Cortex of kidney (tissue), 1 donor: ENCODE data around the gene URB1.

Source experiments
- DNase-seq: peaks from one replicate; lab custom pipeline; 2025; lab: John Stamatoyannopoulos, UW

The URB1 gene

DNA sequence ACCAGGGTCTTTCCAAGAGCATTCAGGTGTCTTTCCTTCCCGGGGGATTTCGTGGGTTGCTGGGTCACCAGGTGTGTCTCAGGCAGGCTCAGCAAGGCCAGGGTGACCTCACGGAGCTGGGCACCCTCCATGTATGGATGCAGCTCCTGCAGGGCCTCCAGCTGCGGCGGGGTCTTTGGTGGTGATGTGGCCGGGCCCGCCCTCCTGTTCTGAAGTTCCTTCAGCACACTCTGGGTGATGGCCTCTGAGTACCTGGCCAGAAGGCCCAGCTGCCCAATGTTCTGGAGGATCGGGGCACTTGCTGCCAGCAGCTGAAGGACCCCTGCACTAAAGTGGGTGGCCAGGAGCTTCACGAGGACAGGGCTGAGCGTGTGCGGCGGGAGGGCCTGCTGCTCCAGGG, 45.5 kb downstream of the URB1 start:
- DNase-seq = no peak

DNA sequence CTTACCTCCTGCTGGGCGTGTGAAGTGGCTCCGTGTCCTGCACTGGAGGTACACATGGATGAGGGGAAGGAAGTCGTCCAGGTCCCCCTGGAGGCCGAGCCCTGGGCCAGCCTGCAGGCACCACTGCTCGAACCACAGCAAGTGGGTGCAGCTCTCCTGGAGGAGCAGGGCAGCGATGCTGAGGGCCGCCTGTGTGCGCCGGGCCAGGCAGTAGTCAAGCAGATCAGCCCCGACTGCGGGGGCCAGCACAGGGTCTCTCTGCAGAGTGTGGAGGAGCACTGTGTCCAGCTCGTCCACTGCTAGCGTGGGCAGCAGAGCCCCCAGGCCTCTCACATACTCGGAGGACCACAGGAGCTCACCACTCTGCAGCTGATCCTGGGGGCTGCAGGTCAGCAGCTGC, 45.9 kb downstream of the URB1 start:
- no peak for DNase-seq

DNA sequence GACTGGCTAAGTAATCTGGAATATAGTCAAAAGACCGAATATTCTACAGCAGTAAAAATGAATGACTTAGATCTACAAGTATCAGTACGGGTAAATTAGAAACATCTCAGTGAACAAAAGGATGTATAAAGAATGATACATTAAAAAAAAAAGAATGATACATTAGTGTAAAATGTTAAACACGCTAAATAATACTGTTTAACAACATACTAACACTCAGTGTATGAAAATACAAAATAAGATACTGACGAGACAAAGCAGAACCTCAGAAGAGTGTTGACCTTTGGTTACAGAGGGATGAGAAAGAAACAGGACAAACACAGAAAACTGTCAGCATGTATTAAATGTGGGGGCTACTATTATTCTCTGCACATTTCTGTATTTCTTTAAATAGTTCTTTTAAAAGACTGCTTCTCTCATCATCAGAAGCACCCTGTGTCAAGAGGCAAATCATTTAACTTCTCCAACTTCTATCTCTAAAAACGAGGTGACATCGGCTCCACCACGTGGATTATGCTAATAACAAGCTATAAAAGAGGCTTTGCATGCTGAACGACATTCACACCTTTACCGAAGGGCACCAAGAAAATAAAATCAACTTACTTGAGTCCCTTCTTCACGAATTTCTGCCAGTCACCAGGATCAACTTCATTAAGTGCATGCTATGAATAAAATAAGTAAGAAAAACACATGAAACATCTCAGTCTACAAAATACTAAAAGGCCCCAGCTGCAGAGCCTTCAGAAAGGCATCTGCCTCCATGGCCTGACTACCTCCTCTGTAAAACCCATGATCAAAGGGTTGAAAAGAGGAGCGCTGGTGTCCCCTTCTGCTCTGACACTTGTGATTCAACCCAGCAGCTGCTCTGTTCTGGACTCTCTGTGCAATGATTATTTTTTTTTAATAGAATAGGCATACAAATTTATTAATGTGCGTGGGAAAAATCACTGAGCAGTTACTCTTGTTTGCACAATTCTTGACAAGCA, 51.7 kb downstream of the URB1 start:
- DNase-seq = no peak

DNA sequence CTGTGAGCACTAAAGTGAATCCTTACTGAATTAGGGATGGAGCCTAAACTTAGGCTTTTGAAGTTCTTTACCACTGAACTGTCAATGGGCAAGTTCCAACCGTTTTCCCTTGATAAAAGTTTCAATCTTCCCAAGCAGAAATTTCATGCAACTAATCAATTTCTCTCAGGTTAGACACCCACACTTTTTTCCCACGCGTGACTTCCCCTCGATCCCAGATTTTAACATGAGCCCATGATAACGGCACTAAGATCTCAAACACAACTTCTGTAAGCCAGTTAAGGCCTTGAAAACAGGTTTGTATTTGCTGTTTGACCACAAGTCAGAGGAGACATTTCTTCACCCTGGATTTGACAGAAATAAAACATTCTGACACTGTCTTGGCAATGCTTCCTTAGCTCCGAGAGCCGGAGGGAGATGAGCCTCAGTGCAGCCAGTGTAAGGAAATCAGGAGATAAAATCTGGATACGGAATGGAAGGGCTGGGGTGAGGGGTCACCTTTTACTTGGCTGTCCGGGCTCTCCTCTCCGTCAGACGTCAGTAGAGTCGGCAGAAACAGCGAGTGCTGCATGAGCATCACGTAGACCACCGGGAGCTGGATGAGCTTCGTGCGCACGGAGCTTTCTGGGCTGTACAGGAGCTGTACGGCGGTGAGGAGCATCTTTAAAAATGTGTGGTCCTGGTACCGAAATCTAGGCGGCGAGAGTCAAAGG, 54.4 kb downstream of the URB1 start:
- DNase-seq = no peak

DNA sequence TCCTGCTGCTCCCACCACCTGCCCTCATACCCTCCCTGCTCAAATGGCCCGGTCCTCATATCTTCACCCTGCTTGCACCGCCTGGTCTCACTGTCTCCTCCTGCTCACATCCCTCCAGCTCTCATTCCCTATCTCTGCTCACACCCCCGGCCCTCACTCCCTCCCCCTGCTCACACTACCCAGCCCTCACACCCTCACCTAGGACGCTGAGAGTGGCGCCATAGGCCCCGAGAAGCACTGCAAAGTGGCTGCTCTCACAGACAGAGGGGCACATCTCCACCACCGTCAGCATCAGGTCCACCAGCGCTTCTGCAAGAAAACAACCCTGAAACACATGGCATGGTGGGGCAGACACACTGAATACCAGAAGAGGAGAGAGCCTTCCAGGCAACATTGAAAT, 55.6 kb downstream of the URB1 start:
- no peak for DNase-seq

DNA sequence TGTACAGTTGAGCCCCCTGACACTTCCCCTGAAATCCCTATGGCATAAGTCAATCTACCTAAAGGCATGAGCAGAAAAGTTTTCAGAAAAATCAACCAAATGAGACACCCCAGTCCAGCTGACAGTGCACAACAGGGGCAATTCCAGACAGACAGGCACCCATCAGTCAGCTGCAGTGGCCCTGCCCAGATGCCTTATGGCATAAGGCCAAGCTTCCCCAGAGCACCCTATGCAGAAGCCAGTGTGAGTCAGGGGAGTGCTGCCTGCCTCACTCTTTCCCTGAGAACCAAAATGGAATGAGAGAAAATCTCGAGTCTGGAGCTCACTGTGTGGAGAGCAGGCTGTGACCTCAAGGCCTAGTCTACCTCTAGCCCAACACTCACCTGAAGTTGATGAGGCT, 56.1 kb downstream of the URB1 start:
- DNase-seq = no peak

DNA sequence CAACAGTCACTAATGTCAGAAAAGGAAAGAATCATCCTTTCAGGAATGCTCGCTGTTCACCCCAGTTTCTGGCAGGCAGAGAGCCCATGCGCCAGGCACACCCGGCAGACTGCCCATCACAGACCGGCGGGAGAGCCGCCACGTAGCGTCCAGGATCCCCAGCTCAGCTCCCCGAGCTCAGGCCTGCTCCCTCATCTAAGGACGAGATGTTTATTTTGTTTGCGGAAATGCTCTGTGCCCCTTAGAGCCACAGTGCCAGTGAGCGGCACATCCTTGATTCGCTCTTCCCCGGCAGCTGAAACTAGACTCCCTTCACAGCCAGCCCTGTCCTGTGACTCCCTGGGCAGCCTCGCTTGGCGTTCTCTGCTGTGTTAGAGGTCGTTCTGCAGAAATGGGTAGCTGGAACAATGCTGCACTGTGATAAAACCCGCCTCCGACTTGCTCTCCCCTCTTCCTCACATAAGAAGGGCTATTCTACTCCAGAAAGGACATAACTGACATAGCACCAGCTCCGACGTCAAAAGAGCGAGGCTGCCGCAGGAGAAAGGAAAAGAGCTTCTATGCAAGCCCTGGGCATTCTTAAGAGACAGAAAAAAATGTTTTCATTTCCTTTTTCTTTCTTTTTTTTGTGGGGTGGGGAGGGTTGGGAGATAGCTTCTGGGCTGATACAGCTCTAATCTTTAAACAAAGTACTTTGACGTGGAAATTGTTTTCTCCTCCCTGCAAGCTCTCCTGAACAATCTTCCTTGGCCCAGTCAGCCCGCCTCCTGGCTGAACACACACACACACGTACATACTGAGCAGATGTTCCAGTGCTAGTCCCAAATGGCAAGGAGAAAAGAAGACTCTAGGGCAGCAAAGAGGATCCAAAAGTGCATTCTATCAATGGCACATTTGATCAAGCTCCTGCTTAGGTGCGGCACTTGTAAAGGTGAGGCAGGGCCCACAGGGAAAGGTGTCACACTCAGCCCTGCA, 56.9 kb downstream of the URB1 start:
- no peak for DNase-seq

DNA sequence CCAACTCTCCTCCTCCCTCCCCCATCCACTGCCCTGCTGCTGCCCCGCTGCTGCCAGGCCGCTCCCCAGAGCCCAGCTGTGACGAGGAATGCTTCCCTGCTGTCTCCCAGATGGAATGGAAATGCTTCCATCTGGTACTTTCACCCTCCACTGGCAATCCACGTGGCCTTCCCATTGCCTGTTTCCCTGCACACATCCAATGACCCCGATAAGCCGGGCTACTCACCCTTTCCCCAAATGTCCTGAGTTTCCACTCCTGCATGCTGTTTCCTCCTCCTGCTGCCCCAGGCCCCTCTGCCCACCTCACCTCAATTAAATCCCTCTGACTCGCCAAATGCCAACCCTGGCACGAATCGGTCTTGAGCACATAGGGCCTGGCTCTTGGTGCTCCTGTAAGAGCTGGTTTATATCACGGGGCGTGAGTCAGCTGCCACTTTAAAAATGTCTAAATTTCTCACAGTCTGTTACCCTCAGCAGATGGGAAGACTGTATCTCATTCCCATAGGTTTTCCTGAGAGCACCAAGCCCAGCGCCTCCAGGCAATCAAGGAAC, 57.8 kb downstream of the URB1 start:
- no peak for DNase-seq

DNA sequence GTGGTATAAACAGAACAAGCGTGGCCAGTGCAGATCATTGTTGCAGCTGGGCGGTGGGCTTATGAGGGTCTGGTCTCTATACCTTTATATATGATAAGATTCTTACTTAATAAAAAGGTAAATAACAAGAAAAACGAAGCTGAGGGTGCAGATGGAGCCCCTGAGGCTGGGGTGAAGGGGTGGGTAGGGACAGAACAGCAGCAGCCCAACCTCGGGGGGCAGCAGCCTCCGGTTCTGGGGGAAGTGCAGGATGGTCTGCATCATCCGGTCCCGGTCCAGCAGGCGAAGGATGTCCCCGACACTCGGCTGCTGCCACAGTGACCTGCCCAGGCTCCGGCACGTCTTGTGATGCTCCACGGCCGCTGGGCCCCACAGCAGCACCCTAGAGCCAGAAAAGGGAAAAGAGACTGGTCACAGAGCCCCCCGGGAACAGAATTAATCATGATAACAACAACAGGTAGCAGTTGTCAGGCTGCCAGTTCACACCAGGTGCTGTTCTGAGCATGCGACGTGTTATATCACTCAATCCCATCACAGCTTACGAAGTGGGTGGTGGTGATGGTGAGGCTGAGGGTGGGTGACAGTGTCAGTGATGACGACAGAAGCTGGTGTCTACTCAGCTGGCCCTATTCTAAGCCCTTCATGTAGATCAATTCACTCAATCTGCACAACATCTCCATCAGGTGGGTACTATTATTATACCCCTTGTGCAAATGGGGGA, 58.7 kb downstream of the URB1 start:
- DNase-seq = no peak

DNA sequence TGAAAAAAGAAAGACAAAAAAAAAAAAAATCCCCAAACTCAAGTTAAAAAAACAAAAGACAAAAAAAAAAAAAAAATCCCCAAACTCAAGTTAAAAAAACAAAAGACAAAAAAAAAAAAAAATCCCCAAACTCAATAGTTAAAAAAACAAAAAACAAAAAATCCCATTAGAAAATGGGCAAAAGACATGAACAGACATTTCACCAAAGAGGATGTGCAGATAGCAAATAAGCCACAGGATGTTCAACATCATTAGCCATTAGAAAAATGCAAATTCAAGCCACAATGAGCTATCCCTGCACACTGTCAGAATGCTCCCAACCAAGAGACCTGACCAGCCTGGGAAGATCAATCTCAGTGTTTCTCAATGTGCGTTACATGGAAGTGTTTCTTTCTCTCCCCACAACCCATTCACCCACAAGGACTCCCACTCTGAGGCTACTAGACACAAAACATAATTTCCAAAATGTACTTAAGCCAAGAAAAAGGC, 60.3 kb downstream of the URB1 start:
- DNase-seq = no peak

DNA sequence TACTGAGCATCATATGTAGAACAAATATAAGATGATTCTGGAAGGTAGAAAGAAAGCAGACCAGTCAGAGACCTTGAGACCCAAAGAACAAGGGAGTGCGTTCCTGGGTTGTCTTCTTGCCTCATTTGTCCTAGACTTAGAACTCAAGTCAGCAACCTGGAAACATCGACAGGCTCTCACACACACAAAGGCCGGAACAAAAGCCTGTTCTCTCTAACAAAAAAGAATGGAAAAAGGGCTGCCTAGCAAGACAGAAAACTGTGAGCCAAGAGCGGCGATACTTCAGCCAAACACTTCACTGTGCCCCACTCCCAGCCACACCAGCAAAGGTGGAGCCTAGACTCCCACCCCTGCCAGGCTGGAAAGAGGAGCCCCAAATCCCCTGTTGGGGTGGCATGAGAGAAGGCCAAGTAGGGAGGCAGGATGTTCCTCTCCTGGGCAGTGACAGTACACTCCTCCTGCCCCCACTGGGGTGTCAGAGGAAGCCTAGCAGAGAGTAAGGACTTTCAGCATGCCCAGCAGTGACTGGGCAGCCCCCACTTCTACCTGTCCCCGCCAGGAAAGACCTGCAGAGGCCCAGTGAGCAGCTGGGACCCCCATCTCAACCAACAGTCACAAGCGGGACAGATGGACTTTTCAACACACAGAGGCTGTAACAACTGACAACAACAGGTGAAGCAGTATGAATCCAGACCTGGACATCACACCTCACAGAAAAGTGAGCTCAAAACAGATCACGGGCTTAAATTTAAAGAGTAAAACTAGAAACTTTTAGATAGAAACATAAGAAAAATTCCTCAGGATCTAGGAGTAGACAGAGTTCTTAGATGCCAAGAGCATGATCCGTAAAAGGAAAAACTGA, 61.1 kb downstream of the URB1 start:
- no peak for DNase-seq

DNA sequence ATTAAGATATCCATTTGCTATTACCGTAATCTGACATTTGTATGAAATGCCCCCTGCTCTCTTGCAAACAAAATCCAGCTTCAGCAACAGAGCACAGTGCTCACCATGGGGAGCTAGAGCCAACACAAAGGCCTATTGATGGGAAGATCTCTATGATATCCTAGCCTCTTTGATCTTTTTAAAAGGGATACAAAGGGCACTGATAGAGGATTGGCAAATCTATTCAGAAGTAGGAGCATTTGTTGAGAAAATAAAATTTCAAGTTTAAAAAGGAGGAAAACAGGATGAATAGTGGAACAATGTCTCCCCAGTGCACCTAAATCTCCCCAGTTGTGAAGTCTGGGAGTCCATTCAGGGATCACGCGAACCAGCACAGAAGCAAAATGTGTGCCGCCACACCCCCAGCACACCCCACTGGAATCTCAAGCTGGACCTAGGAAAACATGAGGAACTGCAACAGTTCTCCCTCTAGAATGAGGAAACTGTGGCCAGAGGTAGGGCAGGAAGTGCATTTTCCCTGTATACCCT, 62.0 kb downstream of the URB1 start:
- no peak for DNase-seq

DNA sequence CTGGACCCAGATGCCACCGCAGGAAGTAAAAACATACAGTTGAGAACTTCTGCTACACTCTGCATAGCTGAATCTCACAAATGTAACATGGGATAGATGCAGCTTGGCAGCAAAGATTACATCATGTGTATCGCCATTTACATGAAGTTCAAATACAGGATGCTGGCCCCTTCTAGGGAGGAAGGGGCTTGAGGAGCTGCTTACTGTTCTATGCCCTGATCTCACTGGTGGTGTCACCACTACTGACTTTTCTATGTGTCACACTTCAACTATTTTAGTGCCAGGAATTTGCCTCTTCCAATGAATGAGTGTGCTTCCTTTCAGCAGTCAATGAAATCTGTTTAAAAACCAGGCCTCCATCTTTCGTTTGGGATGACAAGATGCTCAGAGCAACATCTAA, 63.0 kb downstream of the URB1 start:
- DNase-seq = no peak

DNA sequence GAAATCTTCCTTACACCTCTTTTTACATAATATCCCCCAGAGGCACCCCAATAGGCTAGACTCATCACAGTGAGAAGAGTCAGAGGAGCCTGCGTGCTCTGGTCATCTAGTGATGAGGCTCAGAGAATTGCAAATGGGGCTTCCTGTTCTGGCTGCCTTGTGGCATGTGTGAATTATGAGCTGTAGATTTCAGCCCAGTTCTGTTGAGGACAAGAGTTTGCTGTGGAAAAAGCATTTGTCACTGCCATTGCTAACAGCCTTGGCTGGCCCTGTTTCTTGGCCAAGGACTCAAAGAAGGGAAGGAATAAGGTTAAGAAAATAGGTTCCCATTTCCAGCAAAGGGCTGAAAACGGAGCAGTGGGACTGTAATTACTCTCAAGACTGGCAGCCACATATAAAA, 63.5 kb downstream of the URB1 start:
- DNase-seq = no peak

DNA sequence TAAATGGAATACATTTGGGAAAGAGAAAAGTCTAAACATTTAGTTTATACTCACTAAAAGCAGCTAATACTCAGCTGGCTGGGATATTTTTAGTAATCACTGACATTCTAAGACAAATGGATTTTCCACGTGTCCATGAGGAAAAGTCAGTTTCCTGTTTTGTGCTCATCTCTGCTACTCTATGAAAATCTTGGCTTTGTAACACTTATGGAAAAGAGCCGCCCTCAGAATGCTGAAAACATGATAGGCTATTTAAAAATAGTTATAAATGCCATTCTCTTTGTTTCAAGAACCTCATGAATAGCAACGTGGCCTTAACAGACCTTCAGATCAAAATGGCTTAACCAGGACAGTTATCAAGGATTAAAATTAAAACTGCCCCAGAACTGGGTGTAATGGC, 64.2 kb downstream of the URB1 start:
- no peak for DNase-seq

DNA sequence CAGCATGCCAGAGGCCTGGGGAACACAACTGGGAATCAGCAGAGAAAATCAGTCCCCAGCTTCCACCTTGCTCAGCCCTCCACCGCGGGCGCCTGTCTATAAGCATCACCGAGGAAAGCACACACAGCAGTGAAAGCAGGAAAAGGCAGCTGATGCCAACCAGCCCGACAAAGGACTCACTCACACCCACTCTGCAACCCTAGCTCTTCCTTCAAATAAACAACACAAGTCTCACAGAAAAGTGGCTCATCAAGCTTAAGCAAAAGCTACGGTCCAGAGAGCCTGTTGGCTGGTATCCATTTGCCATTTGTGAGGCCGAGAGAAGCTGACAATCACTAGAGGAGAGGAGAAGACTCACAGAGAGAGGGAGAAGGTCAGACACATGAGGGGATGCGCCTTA, 67.1 kb downstream of the URB1 start:
- no peak for DNase-seq

DNA sequence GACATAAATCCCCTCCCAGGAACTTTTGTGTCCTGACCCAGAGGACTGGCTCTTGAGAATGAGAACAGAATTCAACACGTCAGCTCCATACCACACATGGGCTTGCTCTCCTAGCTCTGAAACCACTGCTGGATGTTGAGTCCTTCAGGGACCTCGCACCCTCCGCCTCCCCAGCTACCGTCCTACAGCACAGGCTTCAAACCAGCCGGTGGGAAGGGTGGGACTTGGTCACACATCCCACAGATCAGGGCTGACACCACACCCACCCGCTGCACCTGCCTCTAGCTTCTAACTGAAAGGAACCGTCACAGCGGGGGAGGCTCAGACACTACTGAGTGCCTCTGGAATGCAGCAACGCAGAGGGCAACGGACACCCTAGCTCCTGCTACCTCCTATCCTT, 70.1 kb downstream of the URB1 start:
- DNase-seq = no peak

DNA sequence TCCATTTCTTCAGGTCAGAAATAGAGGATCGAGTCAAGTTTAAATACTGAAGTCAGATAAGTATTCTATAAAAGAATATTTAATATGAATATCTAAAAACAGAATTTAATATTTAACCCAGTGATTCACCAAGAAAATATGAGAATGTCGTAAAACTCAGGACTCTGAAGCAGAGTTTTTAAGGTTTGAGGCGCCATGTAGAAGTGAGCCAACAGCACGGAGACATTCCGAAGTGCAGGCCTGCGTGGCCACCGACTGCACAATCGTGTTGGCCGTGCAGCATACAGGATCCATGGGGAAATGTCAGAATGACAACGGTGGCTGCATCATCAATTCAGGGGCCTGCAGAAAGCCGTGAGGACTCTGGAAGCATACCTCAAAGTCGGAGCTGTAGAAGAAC, 70.7 kb downstream of the URB1 start:
- DNase-seq = no peak

DNA sequence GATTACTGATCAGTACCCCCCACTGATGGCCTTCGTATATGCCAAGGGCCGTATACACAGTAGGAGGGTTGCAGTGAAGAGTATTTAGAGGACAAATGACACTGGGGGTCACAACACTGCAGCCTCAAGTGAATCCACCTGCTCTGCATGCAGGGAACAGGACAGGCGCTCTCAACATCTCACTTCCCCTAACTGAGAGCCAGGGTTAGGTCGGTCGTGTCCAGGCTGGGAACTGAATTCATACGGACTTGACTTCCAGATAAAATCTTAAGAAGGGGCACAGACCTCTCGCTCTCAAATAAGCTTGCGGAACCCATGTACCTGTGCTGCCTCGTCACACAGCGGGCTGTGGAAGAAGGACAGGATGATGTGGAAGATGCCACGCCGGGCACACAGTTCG, 71.3 kb downstream of the URB1 start:
- DNase-seq = no peak

DNA sequence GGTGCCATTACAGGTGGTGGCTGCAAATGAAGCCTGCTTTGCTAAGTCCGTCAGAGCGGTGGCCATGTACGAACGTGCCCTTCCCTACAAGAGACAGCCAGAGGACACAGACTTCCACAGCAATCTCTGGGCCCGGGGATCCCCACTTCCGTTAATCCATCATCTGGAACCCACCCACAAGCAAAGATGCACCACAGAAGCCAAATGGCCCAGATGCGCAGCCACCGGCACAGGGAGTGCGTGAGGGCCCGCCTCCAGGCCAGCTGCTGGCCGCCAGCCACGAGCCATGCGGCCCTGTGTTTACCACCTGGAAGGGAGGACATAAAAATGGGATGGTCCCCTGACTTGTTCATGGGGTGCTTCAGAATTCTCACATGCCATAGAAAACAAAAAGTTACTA, 72.1 kb downstream of the URB1 start:
- no peak for DNase-seq
